NCI-H1092 (cell line): ENCODE results near the gene EIF4EBP3.

Experiments
- DNase-seq: peaks from one replicate; lab custom pipeline; 2025; lab: John Stamatoyannopoulos, UW

EIF4EBP3 gene

GRCh38 chr5:140557136-140557805 is 9.8 kb downstream of the EIF4EBP3 start, which contains the start of gene SRA1:
SRA1 (minus strand) TSS chr5:140557473; CDS start chr5:140557452, 21 bp downstream.
- peak; percentile 70 for DNase-seq

- no peak for DNase-seq
Observed at GRCh38 chr5:140557965-140558364, 10.5 kb downstream of the EIF4EBP3 start.

- DNase-seq, result no peak
Observed at GRCh38 chr5:140558542-140558941, 11.1 kb downstream of the EIF4EBP3 start.

GRCh38 chr5:140560227-140560626 is 12.8 kb downstream of the EIF4EBP3 start:
- DNase-seq, result no peak

- no peak for DNase-seq
Observed at GRCh38 chr5:140561753-140562523, 14.5 kb downstream of the EIF4EBP3 start.

- no peak for DNase-seq
Observed at GRCh38 chr5:140563596-140563995, 16.1 kb downstream of the EIF4EBP3 start.

GRCh38 chr5:140564196-140565023 is 16.9 kb downstream of the EIF4EBP3 start, which contains the start of the genes APBB3 and SLC35A4:
APBB3 (minus strand) TSS chr5:140564598; CDS start chr5:140564245, 353 bp downstream.
SLC35A4 (plus strand) TSS chr5:140564828; CDS start chr5:140567170, 2,342 bp downstream.
- DNase-seq, result peak; percentile 90

GRCh38 chr5:140565024-140565779 is 17.7 kb downstream of the EIF4EBP3 start:
- no peak for DNase-seq

GRCh38 chr5:140565780-140566095 is 18.3 kb downstream of the EIF4EBP3 start:
- no peak for DNase-seq

GRCh38 chr5:140566665-140567064 is 19.2 kb downstream of the EIF4EBP3 start:
- DNase-seq, result no peak

- no peak for DNase-seq
Observed at GRCh38 chr5:140567136-140567818, 19.8 kb downstream of the EIF4EBP3 start.

GRCh38 chr5:140567871-140568270 is 20.4 kb downstream of the EIF4EBP3 start:
- no peak for DNase-seq

- no peak for DNase-seq
Observed at GRCh38 chr5:140568443-140569063, 21.1 kb downstream of the EIF4EBP3 start.

- no peak for DNase-seq
Observed at GRCh38 chr5:140569197-140569596, 21.7 kb downstream of the EIF4EBP3 start.

GRCh38 chr5:140570058-140570457 is 22.6 kb downstream of the EIF4EBP3 start:
- no peak for DNase-seq

GRCh38 chr5:140570488-140570887 is 23.0 kb downstream of the EIF4EBP3 start:
- no peak for DNase-seq

GRCh38 chr5:140571105-140571504 is 23.6 kb downstream of the EIF4EBP3 start:
- no peak for DNase-seq

GRCh38 chr5:140573683-140574082 is 26.2 kb downstream of the EIF4EBP3 start:
- no peak for DNase-seq

GRCh38 chr5:140574165-140574564 is 26.7 kb downstream of the EIF4EBP3 start:
- no peak for DNase-seq

- DNase-seq, result no peak
Observed at GRCh38 chr5:140575309-140575708, 27.8 kb downstream of the EIF4EBP3 start.

- no peak for DNase-seq
Observed at GRCh38 chr5:140576776-140577201, 29.3 kb downstream of the EIF4EBP3 start.
